Liver (tissue), 9 donors: ENCODE data around the gene PPP1R2B. TPM values are rescaled to one million over a fixed set of nuclear protein-coding genes. Genes with fewer than 3 reads are reported as not detected.

Experiments
- DNase-seq: peaks from one replicate; pipeline ENCODE4 v3.0.0-alpha.2; 2017; ENCODE audit warnings: low spot score
- H3K27ac ChIP-seq, 2 donors: one replicate each; pipeline ENCODE4 v1.7.0; 2013; ENCODE audit warnings: inconsistent platforms in 2 of 2, low read length in 2 of 2, control low read depth in 1 of 2, low read depth in 1 of 2, mild to moderate bottlenecking in 1 of 2
- H3K27me3 ChIP-seq, 4 donors: one replicate each; pipeline versions ENCODE4 v1.6.1 to v1.7.0; 2013; ENCODE audit warnings: low read length in 3 of 4, inconsistent platforms in 1 of 4, mild to moderate bottlenecking in 1 of 4, moderate library complexity in 1 of 4; ENCODE audit not compliant: control insufficient read depth in 4 of 4, insufficient read depth in 4 of 4
- H3K36me3 ChIP-seq, 4 donors: one replicate each; pipeline versions ENCODE4 v1.6.1 to v1.7.0; 2013; ENCODE audit warnings: low read length in 3 of 4, mild to moderate bottlenecking in 3 of 4, low read depth in 1 of 4, moderate library complexity in 1 of 4; ENCODE audit not compliant: control insufficient read depth in 4 of 4, insufficient read depth in 3 of 4
- H3K4me1 ChIP-seq, 4 donors: one replicate each; pipeline versions ENCODE4 v1.6.1 to v1.7.0; 2013; ENCODE audit warnings: low read length in 3 of 4, mild to moderate bottlenecking in 3 of 4, moderate library complexity in 1 of 4; ENCODE audit not compliant: control insufficient read depth in 4 of 4, insufficient read depth in 4 of 4
- H3K4me3 ChIP-seq, 3 donors: one replicate each; pipeline versions ENCODE4 v1.6.1 to v1.7.0; 2013; ENCODE audit warnings: low read length in 3 of 3, control low read depth in 1 of 3, low read depth in 1 of 3, mild to moderate bottlenecking in 1 of 3
- H3K9ac ChIP-seq, 2 donors: one replicate each; pipeline ENCODE4 v1.7.0; 2013; ENCODE audit warnings: low read length in 2 of 2, mild to moderate bottlenecking in 2 of 2, moderate library complexity in 2 of 2, control low read depth in 1 of 2, low read depth in 1 of 2
- H3K9me3 ChIP-seq, 4 donors: one replicate each; pipeline versions ENCODE4 v1.6.1 to v1.7.0; 2013; ENCODE audit warnings: low read length in 3 of 4; ENCODE audit not compliant: control insufficient read depth in 4 of 4
- ATF3 ChIP-seq: IDR thresholded peaks from 2 replicates; pipeline ENCODE4 v1.6.1; 2016; ENCODE audit warnings: antibody characterized with exemption
- CTCF ChIP-seq: fragments of 150-350 bp; IDR thresholded peaks from 2 replicates; pipeline ENCODE4 v1.5.1; 2017; ENCODE audit warnings: improper control_type of control experiment, low read depth, low read length; ENCODE audit not compliant: missing input control
- EGR1 ChIP-seq, 2 donors: IDR thresholded peaks; 2 replicates each; pipeline ENCODE4 v1.6.1; 2016 to 2018; ENCODE audit warnings: antibody characterized with exemption in 2 of 2, low read depth in 2 of 2
- FOXA1 ChIP-seq: IDR thresholded peaks from 2 replicates; pipeline ENCODE4 v1.6.1; 2016; ENCODE audit warnings: antibody characterized with exemption
- FOXA2 ChIP-seq: IDR thresholded peaks from 2 replicates; pipeline ENCODE4 v1.6.1; 2016; ENCODE audit warnings: antibody characterized with exemption
- GABPA ChIP-seq, 2 donors: IDR thresholded peaks in 1 of 2; conservative IDR thresholded peaks in 1 of 2; 2 replicates each; pipeline ENCODE4 v1.6.1; 2016; ENCODE audit warnings: antibody characterized with exemption in 2 of 2, mild to moderate bottlenecking in 1 of 2, moderate library complexity in 1 of 2
- HNF4A ChIP-seq, 2 donors: conservative IDR thresholded peaks; 2 replicates each; pipeline ENCODE4 v1.6.1; 2016; ENCODE audit warnings: antibody characterized with exemption in 2 of 2, mild to moderate bottlenecking in 2 of 2
- HNF4G ChIP-seq: IDR thresholded peaks from 2 replicates; pipeline ENCODE4 v1.6.1; 2016; ENCODE audit warnings: antibody characterized with exemption
- JUND ChIP-seq, 2 donors: IDR thresholded peaks; 2 replicates each; pipeline ENCODE4 v1.6.1; 2016; ENCODE audit warnings: antibody characterized with exemption in 2 of 2
- NR2F2 ChIP-seq: IDR thresholded peaks from 2 replicates; pipeline ENCODE4 v1.6.1; 2016; ENCODE audit warnings: antibody characterized with exemption
- RAD21 ChIP-seq, 2 donors: IDR thresholded peaks; 2 replicates each; pipeline ENCODE4 v1.6.1; 2016; ENCODE audit warnings: antibody characterized with exemption in 2 of 2, mild to moderate bottlenecking in 2 of 2
- REST ChIP-seq: IDR thresholded peaks from 2 replicates; pipeline ENCODE4 v1.6.1; 2016; ENCODE audit warnings: antibody characterized with exemption, mild to moderate bottlenecking
- RXRA ChIP-seq, 2 donors: IDR thresholded peaks; 2 replicates each; pipeline ENCODE4 v1.6.1; 2017 to 2018; ENCODE audit warnings: antibody characterized with exemption in 2 of 2, mild to moderate bottlenecking in 1 of 2
- SP1 ChIP-seq: IDR thresholded peaks from 2 replicates; pipeline ENCODE4 v1.6.1; 2018; ENCODE audit warnings: antibody characterized with exemption, mild to moderate bottlenecking
- TAF1 ChIP-seq: conservative IDR thresholded peaks from 2 replicates; pipeline ENCODE4 v1.6.1; 2016; ENCODE audit warnings: antibody characterized with exemption, mild to moderate bottlenecking
- YY1 ChIP-seq: IDR thresholded peaks from 2 replicates; pipeline ENCODE4 v1.6.1; 2016; ENCODE audit warnings: antibody characterized with exemption, mild to moderate bottlenecking
- ZBTB33 ChIP-seq: IDR thresholded peaks from 2 replicates; pipeline ENCODE4 v1.6.1; 2016; ENCODE audit warnings: antibody characterized with exemption
- WGBS: extraction: QIAGEN DNeasy Blood & Tissue Kit; methylation state at CpG from one replicate; pipeline ENCODE4 v1.1.7; 2013; 5-methylcytosine and 5-hydroxymethylcytosine counted together
- polyA plus RNA-seq, 2 donors: library from polyadenylated mRNA; stranded (reverse) in 1 of 2; unstranded in 1 of 2; fragments of 200-250 nt in 1 of 2; fragments of >200 nt in 1 of 2; fragmentation: Nextera tagmentation in 1 of 2; extraction: Ambion mirVana in 1 of 2; gene quantifications; one replicate each; pipeline versions ENCODE4 v1.2.1 to v1.2.3, GENCODE V29; 2013 to 2015
- total RNA-seq, 2 donors: library from RNA; depleted of rRNA; stranded (reverse); fragments of >200 nt; gene quantifications; one replicate each; pipeline ENCODE4 v1.2.3, GENCODE V29; 2014
- donor health status: healthy.
- donor health status: healthy.
- donor health status: healthy.
- donor health status: healthy.
- donor health status: healthy.

PPP1R2B gene
- total and polyA plus RNA-seq, 4 donors, result not detected

GRCh38 chr5:156819967-156820581 lies 30.0 kb upstream of the PPP1R2B start:
- Histone ChIP-seq H3K4me1 (no peaks in the 10 kb centered on the region), H3K36me3 (no peaks in the 10 kb centered on the region), H3K9ac (no peak overlapping the region), H3K9me3 (no peaks in the 10 kb centered on the region), H3K4me3 (no peak overlapping the region), H3K27ac (no peak overlapping the region), H3K27me3 (no peaks in the 10 kb centered on the region)
- WGBS, result 88% methylated on average over 7 of the region's 7 CpGs
- TF ChIP-seq CTCF (no peak), SP1 (no peak), RXRA (IDR thresholded peaks at IDR 0.05) (no peak), REST (no peak), HNF4A (conservative IDR thresholded peaks at IDR 0.05) (no peak), JUND (IDR thresholded peaks at IDR 0.05) (no peak), FOXA1 (no peak), ZBTB33 (no peak), HNF4G (no peak), YY1 (no peak), FOXA2 (no peak), ATF3 (no peak), TAF1 (no peak), NR2F2 (no peak), RAD21 (IDR thresholded peaks at IDR 0.05) (no peak), GABPA (IDR thresholded peaks at IDR 0.05 in 1 of 2, conservative IDR thresholded peaks at IDR 0.05 in 1 of 2) (no peak)
- DNase-seq, result no peak

GRCh38 chr5:156824241-156824640 lies 25.9 kb upstream of the PPP1R2B start:
- H3K9ac ChIP-seq, result no peak overlapping the region
- no peak overlapping the region for H3K27ac ChIP-seq
- no peaks in the 10 kb centered on the region for H3K4me1 ChIP-seq
- 86% methylated on average over 4 of the region's 4 CpGs for WGBS
- H3K9me3 ChIP-seq, result no peaks in the 10 kb centered on the region
- no peaks in the 10 kb centered on the region for H3K36me3 ChIP-seq
- no peak for DNase-seq
- TF ChIP-seq REST (no peak), HNF4G (no peak), EGR1 (IDR thresholded peaks at IDR 0.05; ENCODE audit: low read depth in 2 of 2) (no peak), RAD21 (IDR thresholded peaks at IDR 0.05) (no peak), TAF1 (no peak), HNF4A (conservative IDR thresholded peaks at IDR 0.05) (no peak)
- H3K4me3 ChIP-seq, result no peak overlapping the region
- H3K27me3 ChIP-seq, result no peaks in the 10 kb centered on the region
